H1 (cell line): ENCODE measurements around the gene RILPL1. TPM values are rescaled to one million over a fixed set of nuclear protein-coding genes. Genes with fewer than 3 reads are reported as not detected.
"Not testable (repeated sequence)": the region's sequence is repeated elsewhere in the genome, so short reads cannot be mapped to it uniquely, and the experiment has no call there.

Source experiments
- CTCF ChIA-PET: fragments of 300-600 bp; sonication (Branson Sonifier 250); formaldehyde crosslinking; loops from one replicate; lab custom pipeline; 2021; ENCODE audit not compliant: partially characterized antibody; lab: Charles Lee
- POLR2A ChIA-PET: fragments of 300-600 bp; sonication (Branson Sonifier 250); formaldehyde crosslinking; loops from one replicate; lab custom pipeline; 2021; ENCODE audit warnings: inconsistent platforms; ENCODE audit not compliant: partially characterized antibody; lab: Charles Lee
- DNase-seq, 2 experiments: peaks; one replicate each; pipeline versions ENCODE4 v3.0.0 to v3.0.0-alpha.2; 2010 to 2022; ENCODE audit warnings: low spot score in 2 of 2, low read depth in 1 of 2, mixed read lengths in 1 of 2
- FAIRE-seq: peaks from 2 replicates; lab custom pipeline; 2011; peaks lifted over from hg19 to GRCh38; lab: Jason Lieb, UNC
- H2AFZ ChIP-seq: 2 replicates; pipeline ENCODE4 v1.8.1; 2012; ENCODE audit warnings: low read length, inconsistent platforms
- H2AK5ac ChIP-seq: 2 replicates; pipeline ENCODE4 v1.6.1; 2013; ENCODE audit warnings: low read depth, low read length
- H2BK120ac ChIP-seq: replicated peaks from 2 replicates; pipeline ENCODE3; 2013; ENCODE audit warnings: low read depth, low read length, inconsistent platforms
- H2BK12ac ChIP-seq: 2 replicates; pipeline ENCODE4 v1.6.1; 2013; ENCODE audit warnings: low read depth, low read length
- H2BK15ac ChIP-seq: 2 replicates; pipeline ENCODE4 v1.6.1; 2013; ENCODE audit warnings: low read length
- H2BK20ac ChIP-seq: 2 replicates; pipeline ENCODE4 v1.6.1; 2013; ENCODE audit warnings: low read length
- H2BK5ac ChIP-seq: 2 replicates; pipeline ENCODE4 v1.6.1; 2013; ENCODE audit warnings: low read depth, low read length
- H3K14ac ChIP-seq: 2 replicates; pipeline ENCODE4 v1.6.1; 2013; ENCODE audit warnings: inconsistent platforms; ENCODE audit not compliant: insufficient read length
- H3K18ac ChIP-seq: 2 replicates; pipeline ENCODE4 v1.6.1; 2013; ENCODE audit warnings: low read length; ENCODE audit errors: extremely low read depth
- H3K23ac ChIP-seq: 2 replicates; pipeline ENCODE4 v1.6.1; 2013; ENCODE audit warnings: inconsistent platforms; ENCODE audit not compliant: insufficient read length
- H3K23me2 ChIP-seq: 2 replicates; pipeline ENCODE4 v1.6.1; 2013; ENCODE audit warnings: low read depth, low read length
- H3K27ac ChIP-seq: 2 replicates; pipeline ENCODE4 v1.6.1; 2011; ENCODE audit warnings: low read depth, low read length, inconsistent platforms
- H3K27me3 ChIP-seq, 4 experiments: replicated peaks in 1 of 4; 1 replicate in 1 of 4; 2 replicates in 3 of 4; pipeline versions ENCODE4 v1.6.1 to v1.8.1; 2011 to 2013; ENCODE audit warnings: low read length in 3 of 4, mild to moderate bottlenecking in 3 of 4, inconsistent platforms in 2 of 4, mixed read lengths in 2 of 4, moderate library complexity in 1 of 4; ENCODE audit not compliant: control insufficient read depth in 3 of 4, insufficient read depth in 3 of 4; ENCODE audit errors: extremely low read depth in 1 of 4
- H3K36me3 ChIP-seq, 4 experiments: 2 replicates each; pipeline versions ENCODE4 v1.6.1 to v1.8.1; 2011 to 2013; ENCODE audit warnings: mild to moderate bottlenecking in 4 of 4, low read length in 3 of 4, moderate library complexity in 2 of 4, control low read depth in 1 of 4, inconsistent platforms in 1 of 4; ENCODE audit not compliant: insufficient read depth in 4 of 4, control insufficient read depth in 2 of 4
- H3K4ac ChIP-seq: replicated peaks from 2 replicates; pipeline ENCODE3; 2013; ENCODE audit warnings: low read length, low read depth, mixed read lengths, inconsistent platforms; ENCODE audit not compliant: insufficient read length
- H3K4me1 ChIP-seq, 4 experiments: replicated peaks in 1 of 4; 1 replicate in 1 of 4; 2 replicates in 3 of 4; pipeline versions ENCODE4 v1.6.1 to v1.8.1; 2011 to 2013; ENCODE audit warnings: low read length in 3 of 4, inconsistent platforms in 2 of 4, mixed read lengths in 1 of 4; ENCODE audit not compliant: insufficient read depth in 4 of 4, control insufficient read depth in 3 of 4
- H3K4me2 ChIP-seq, 2 experiments: 2 replicates each; pipeline versions ENCODE4 v1.6.1 to v1.8.1; 2011 to 2013; ENCODE audit warnings: low read depth in 2 of 2, low read length in 2 of 2, control low read depth in 1 of 2, inconsistent platforms in 1 of 2, mild to moderate bottlenecking in 1 of 2; ENCODE audit not compliant: insufficient read depth in 1 of 2
- H3K4me3 ChIP-seq, 4 experiments: fragments of 200-600, 300-600 bp in 1 of 4; sonication (generic), shearing (Covaris generic), sonication (Bioruptor Twin) in 1 of 4; 2 replicates each; pipeline versions ENCODE4 v1.5.1 to v1.8.1; 2011 to 2016; ENCODE audit warnings: low read length in 4 of 4, low read depth in 3 of 4, control low read depth in 2 of 4, inconsistent platforms in 2 of 4, mild to moderate bottlenecking in 2 of 4, mixed read lengths in 1 of 4, moderate library complexity in 1 of 4; ENCODE audit not compliant: insufficient read depth in 2 of 4; ENCODE audit errors: extremely low read depth in 1 of 4
- H3K56ac ChIP-seq: replicated peaks from 2 replicates; pipeline ENCODE3; 2013; ENCODE audit warnings: low read depth, mild to moderate bottlenecking, mixed read lengths, low read length, inconsistent platforms; ENCODE audit not compliant: insufficient read length
- H3K79me1 ChIP-seq: 2 replicates; pipeline ENCODE4 v1.6.1; 2013; ENCODE audit warnings: low read depth, low read length, control low read depth
- H3K79me2 ChIP-seq, 2 experiments: 2 replicates each; pipeline versions ENCODE4 v1.6.1 to v1.8.1; 2012 to 2013; ENCODE audit warnings: low read length in 2 of 2, mild to moderate bottlenecking in 2 of 2, inconsistent platforms in 1 of 2; ENCODE audit not compliant: insufficient read depth in 2 of 2, control insufficient read depth in 1 of 2
- H3K9ac ChIP-seq, 4 experiments: replicated peaks in 1 of 4; 1 replicate in 1 of 4; 2 replicates in 3 of 4; pipeline versions ENCODE4 v1.6.1 to v1.8.1; 2011 to 2013; ENCODE audit warnings: low read depth in 3 of 4, low read length in 3 of 4, control low read depth in 2 of 4, mild to moderate bottlenecking in 2 of 4, moderate library complexity in 2 of 4, inconsistent platforms in 1 of 4; ENCODE audit errors: extremely low read depth in 1 of 4
- H3K9me3 ChIP-seq, 2 experiments: 2 replicates each; pipeline versions ENCODE4 v1.6.1 to v1.8.1; 2012 to 2013; ENCODE audit warnings: mild to moderate bottlenecking in 2 of 2, moderate library complexity in 2 of 2, control low read depth in 1 of 2, inconsistent platforms in 1 of 2, low read depth in 1 of 2, low read length in 1 of 2, mixed read lengths in 1 of 2; ENCODE audit not compliant: insufficient read depth in 2 of 2
- H4K20me1 ChIP-seq, 2 experiments: replicated peaks in 1 of 2; 2 replicates each; pipeline versions ENCODE3 to v1.8.1; 2011 to 2013; ENCODE audit warnings: inconsistent platforms in 2 of 2, low read length in 2 of 2, mild to moderate bottlenecking in 1 of 2; ENCODE audit not compliant: insufficient read depth in 2 of 2, control insufficient read depth in 1 of 2
- H4K5ac ChIP-seq: 2 replicates; pipeline ENCODE4 v1.6.1; 2013; ENCODE audit warnings: low read length, low read depth, mixed read lengths, inconsistent platforms; ENCODE audit not compliant: insufficient read length
- H4K8ac ChIP-seq: 2 replicates; pipeline ENCODE4 v1.8.0; 2013; ENCODE audit warnings: mild to moderate bottlenecking, moderate library complexity, low read length, inconsistent platforms; ENCODE audit not compliant: insufficient read depth; ENCODE audit errors: extremely low read depth
- H4K91ac ChIP-seq: replicated peaks from 2 replicates; pipeline ENCODE3; 2013; ENCODE audit warnings: low read length, mixed read lengths, inconsistent platforms; ENCODE audit not compliant: insufficient read length
- HDAC6 ChIP-seq: IDR thresholded peaks from one replicate; pipeline ENCODE4 v1.7.1; 2012; ENCODE audit warnings: low read depth, mild to moderate bottlenecking, inconsistent platforms, low read length, moderate library complexity
- WGBS, 2 experiments: shearing (Covaris generic) in 1 of 2; methylation state at CpG; one replicate each; pipeline versions ENCODE4 v1.1.6 to v1.1.7; 2013 to 2015; ENCODE audit warnings: low lambda C conversion rate in 2 of 2, mixed read lengths in 2 of 2, inconsistent platforms in 1 of 2, low coverage in 1 of 2, missing lambda C conversion rate in 1 of 2; ENCODE audit not compliant: insufficient replicate concordance in 2 of 2, insufficient coverage in 1 of 2, insufficient read length in 1 of 2; ENCODE audit errors: extremely low coverage in 1 of 2, missing lambda C conversion rate in 1 of 2; 5-methylcytosine and 5-hydroxymethylcytosine counted together
- polyA plus RNA-seq, 7 experiments: library from polyadenylated mRNA; depleted of rRNA in 3 of 7; stranded (reverse) in 5 of 7; unstranded in 2 of 7; fragments of >200 nt in 5 of 7; fragments of 200-250 nt in 2 of 7; gene quantifications; 1 replicate in 5 of 7; 2 replicates in 1 of 7; 4 replicates in 1 of 7; pipeline versions ENCODE4 v1.2.1 to v1.2.3, GENCODE V29; 2011 to 2013; ENCODE audit warnings: missing spikeins in 2 of 7, mixed read lengths in 2 of 7
- total RNA-seq: library from RNA; stranded (reverse); fragmentation: NEBNext Ultra II Directional; extraction: Animal tissue kit (Norgen Biotek cat#: 25700); gene quantifications from 2 replicates; pipeline ENCODE4 v1.2.1, GENCODE V29; 2021

RILPL1 gene
- total and polyA plus RNA-seq, 2 of the 8 experiments (the other 6 are each of a cell fraction or from before 2014, with no cell fraction given), result 6.7 to 9.4 TPM

- no peak for TF ChIP-seq HDAC6
These were observed 68.4 kb downstream of the RILPL1 start (continued) for GRCh38 chr12:123465084-123465483.

GRCh38 chr12:123463174-123463573, 70.3 kb downstream of the RILPL1 start:
- not testable (repeated sequence) for H3K79me2 ChIP-seq, H3K56ac ChIP-seq, H3K23ac ChIP-seq, H4K91ac ChIP-seq, H4K8ac ChIP-seq, H4K20me1 ChIP-seq, H3K4me1 ChIP-seq, H3K9ac ChIP-seq, H3K4me2 ChIP-seq, H3K9me3 ChIP-seq, H3K18ac ChIP-seq, H3K79me1 ChIP-seq, H3K36me3 ChIP-seq, H3K27ac ChIP-seq, H3K27me3 ChIP-seq, FAIRE-seq, H2BK5ac ChIP-seq, H2BK15ac ChIP-seq, H2BK12ac ChIP-seq, H3K4me3 ChIP-seq, H2AK5ac ChIP-seq, H3K23me2 ChIP-seq, DNase-seq, H4K5ac ChIP-seq, H3K14ac ChIP-seq, H2BK120ac ChIP-seq, H3K4ac ChIP-seq, H2AFZ ChIP-seq, H2BK20ac ChIP-seq
- ChIA-PET CTCF (interaction anchor here (0.6 to 0.7 kb wide), 2 partner anchors 51 to 1063 kb away, joined by 3 read pairs; no protein-coding TSS in a partner anchor), POLR2A (interaction anchor here (0.6 to 0.9 kb wide), 3 partner anchors 10 to 110 kb away, joined by 3 to 4 read pairs (median 3); no protein-coding TSS in a partner anchor)
- 94% methylated on average over 10 of the region's 11 CpGs; no CpG with 5 or more reads in 1 of the 2 experiments for WGBS, 2 experiments
